Keratinocyte (primary cell): ENCODE measurements around the gene RBPJL.

Experiments used
- CTCF ChIP-seq, 3 experiments: IDR thresholded peaks in 1 of 3; conservative IDR thresholded peaks in 1 of 3; optimal IDR thresholded peaks in 1 of 3; 2 replicates in 2 of 3; 3 replicates in 1 of 3; pipeline versions ENCODE3 to v1.5.1; 2011; ENCODE audit warnings: low read length in 3 of 3, mild to moderate bottlenecking in 3 of 3, moderate library complexity in 2 of 3, control low read depth in 1 of 3, inconsistent platforms in 1 of 3; ENCODE audit not compliant: insufficient read depth in 2 of 3; ENCODE audit errors: extremely low read depth in 1 of 3
- EZH2 ChIP-seq: IDR thresholded peaks from one replicate; pipeline ENCODE4 v1.6.1; 2012; ENCODE audit warnings: inconsistent platforms, mild to moderate bottlenecking, low read length, moderate library complexity

GRCh38 chr20:45347936-45348778 lies 41.5 kb downstream of the RBPJL start, which contains the start of gene SDC4:
- no peak for TF ChIP-seq CTCF (optimal IDR thresholded peaks at IDR 0.05 in 1 of 3, IDR thresholded peaks at IDR 0.05 in 1 of 3, conservative IDR thresholded peaks at IDR 0.05 in 1 of 3; ENCODE audit: extremely low read depth in 1 of 3, insufficient read depth in 2 of 3, low read length in 3 of 3)
- TF ChIP-seq EZH2, result no peak
